H1 (cell line): ENCODE measurements around the gene ALDH3A1. TPM values are rescaled to one million over a fixed set of nuclear protein-coding genes. Genes with fewer than 3 reads are reported as not detected.

ENCODE experiments used
- CTCF ChIA-PET: fragments of 300-600 bp; sonication (Branson Sonifier 250); formaldehyde crosslinking; loops from one replicate; lab custom pipeline; 2021; ENCODE audit not compliant: partially characterized antibody; lab: Charles Lee
- POLR2A ChIA-PET: fragments of 300-600 bp; sonication (Branson Sonifier 250); formaldehyde crosslinking; loops from one replicate; lab custom pipeline; 2021; ENCODE audit warnings: inconsistent platforms; ENCODE audit not compliant: partially characterized antibody; lab: Charles Lee
- DNase-seq, 2 experiments: peaks; one replicate each; pipeline versions ENCODE4 v3.0.0 to v3.0.0-alpha.2; 2010 to 2022; ENCODE audit warnings: low spot score in 2 of 2, low read depth in 1 of 2, mixed read lengths in 1 of 2
- FAIRE-seq: peaks from 2 replicates; lab custom pipeline; 2011; peaks lifted over from hg19 to GRCh38; lab: Jason Lieb, UNC
- H2AFZ ChIP-seq: 2 replicates; pipeline ENCODE4 v1.8.1; 2012; ENCODE audit warnings: low read length, inconsistent platforms
- H2AK5ac ChIP-seq: 2 replicates; pipeline ENCODE4 v1.6.1; 2013; ENCODE audit warnings: low read depth, low read length
- H2BK120ac ChIP-seq: replicated peaks from 2 replicates; pipeline ENCODE3; 2013; ENCODE audit warnings: low read depth, low read length, inconsistent platforms
- H2BK12ac ChIP-seq: 2 replicates; pipeline ENCODE4 v1.6.1; 2013; ENCODE audit warnings: low read depth, low read length
- H2BK15ac ChIP-seq: 2 replicates; pipeline ENCODE4 v1.6.1; 2013; ENCODE audit warnings: low read length
- H2BK20ac ChIP-seq: 2 replicates; pipeline ENCODE4 v1.6.1; 2013; ENCODE audit warnings: low read length
- H2BK5ac ChIP-seq: 2 replicates; pipeline ENCODE4 v1.6.1; 2013; ENCODE audit warnings: low read depth, low read length
- H3K14ac ChIP-seq: 2 replicates; pipeline ENCODE4 v1.6.1; 2013; ENCODE audit warnings: inconsistent platforms; ENCODE audit not compliant: insufficient read length
- H3K18ac ChIP-seq: 2 replicates; pipeline ENCODE4 v1.6.1; 2013; ENCODE audit warnings: low read length; ENCODE audit errors: extremely low read depth
- H3K23ac ChIP-seq: 2 replicates; pipeline ENCODE4 v1.6.1; 2013; ENCODE audit warnings: inconsistent platforms; ENCODE audit not compliant: insufficient read length
- H3K23me2 ChIP-seq: 2 replicates; pipeline ENCODE4 v1.6.1; 2013; ENCODE audit warnings: low read depth, low read length
- H3K27ac ChIP-seq: 2 replicates; pipeline ENCODE4 v1.6.1; 2011; ENCODE audit warnings: low read depth, low read length, inconsistent platforms
- H3K27me3 ChIP-seq, 4 experiments: replicated peaks in 1 of 4; 1 replicate in 1 of 4; 2 replicates in 3 of 4; pipeline versions ENCODE4 v1.6.1 to v1.8.1; 2011 to 2013; ENCODE audit warnings: low read length in 3 of 4, mild to moderate bottlenecking in 3 of 4, inconsistent platforms in 2 of 4, mixed read lengths in 2 of 4, moderate library complexity in 1 of 4; ENCODE audit not compliant: control insufficient read depth in 3 of 4, insufficient read depth in 3 of 4; ENCODE audit errors: extremely low read depth in 1 of 4
- H3K36me3 ChIP-seq, 4 experiments: 2 replicates each; pipeline versions ENCODE4 v1.6.1 to v1.8.1; 2011 to 2013; ENCODE audit warnings: mild to moderate bottlenecking in 4 of 4, low read length in 3 of 4, moderate library complexity in 2 of 4, control low read depth in 1 of 4, inconsistent platforms in 1 of 4; ENCODE audit not compliant: insufficient read depth in 4 of 4, control insufficient read depth in 2 of 4
- H3K4ac ChIP-seq: replicated peaks from 2 replicates; pipeline ENCODE3; 2013; ENCODE audit warnings: low read length, low read depth, mixed read lengths, inconsistent platforms; ENCODE audit not compliant: insufficient read length
- H3K4me1 ChIP-seq, 4 experiments: replicated peaks in 1 of 4; 1 replicate in 1 of 4; 2 replicates in 3 of 4; pipeline versions ENCODE4 v1.6.1 to v1.8.1; 2011 to 2013; ENCODE audit warnings: low read length in 3 of 4, inconsistent platforms in 2 of 4, mixed read lengths in 1 of 4; ENCODE audit not compliant: insufficient read depth in 4 of 4, control insufficient read depth in 3 of 4
- H3K4me2 ChIP-seq, 2 experiments: 2 replicates each; pipeline versions ENCODE4 v1.6.1 to v1.8.1; 2011 to 2013; ENCODE audit warnings: low read depth in 2 of 2, low read length in 2 of 2, control low read depth in 1 of 2, inconsistent platforms in 1 of 2, mild to moderate bottlenecking in 1 of 2; ENCODE audit not compliant: insufficient read depth in 1 of 2
- H3K4me3 ChIP-seq, 4 experiments: fragments of 200-600, 300-600 bp in 1 of 4; sonication (generic), shearing (Covaris generic), sonication (Bioruptor Twin) in 1 of 4; 2 replicates each; pipeline versions ENCODE4 v1.5.1 to v1.8.1; 2011 to 2016; ENCODE audit warnings: low read length in 4 of 4, low read depth in 3 of 4, control low read depth in 2 of 4, inconsistent platforms in 2 of 4, mild to moderate bottlenecking in 2 of 4, mixed read lengths in 1 of 4, moderate library complexity in 1 of 4; ENCODE audit not compliant: insufficient read depth in 2 of 4; ENCODE audit errors: extremely low read depth in 1 of 4
- H3K56ac ChIP-seq: replicated peaks from 2 replicates; pipeline ENCODE3; 2013; ENCODE audit warnings: low read depth, mild to moderate bottlenecking, mixed read lengths, low read length, inconsistent platforms; ENCODE audit not compliant: insufficient read length
- H3K79me1 ChIP-seq: 2 replicates; pipeline ENCODE4 v1.6.1; 2013; ENCODE audit warnings: low read depth, low read length, control low read depth
- H3K79me2 ChIP-seq, 2 experiments: 2 replicates each; pipeline versions ENCODE4 v1.6.1 to v1.8.1; 2012 to 2013; ENCODE audit warnings: low read length in 2 of 2, mild to moderate bottlenecking in 2 of 2, inconsistent platforms in 1 of 2; ENCODE audit not compliant: insufficient read depth in 2 of 2, control insufficient read depth in 1 of 2
- H3K9ac ChIP-seq, 4 experiments: replicated peaks in 1 of 4; 1 replicate in 1 of 4; 2 replicates in 3 of 4; pipeline versions ENCODE4 v1.6.1 to v1.8.1; 2011 to 2013; ENCODE audit warnings: low read depth in 3 of 4, low read length in 3 of 4, control low read depth in 2 of 4, mild to moderate bottlenecking in 2 of 4, moderate library complexity in 2 of 4, inconsistent platforms in 1 of 4; ENCODE audit errors: extremely low read depth in 1 of 4
- H3K9me3 ChIP-seq, 2 experiments: 2 replicates each; pipeline versions ENCODE4 v1.6.1 to v1.8.1; 2012 to 2013; ENCODE audit warnings: mild to moderate bottlenecking in 2 of 2, moderate library complexity in 2 of 2, control low read depth in 1 of 2, inconsistent platforms in 1 of 2, low read depth in 1 of 2, low read length in 1 of 2, mixed read lengths in 1 of 2; ENCODE audit not compliant: insufficient read depth in 2 of 2
- H4K20me1 ChIP-seq, 2 experiments: replicated peaks in 1 of 2; 2 replicates each; pipeline versions ENCODE3 to v1.8.1; 2011 to 2013; ENCODE audit warnings: inconsistent platforms in 2 of 2, low read length in 2 of 2, mild to moderate bottlenecking in 1 of 2; ENCODE audit not compliant: insufficient read depth in 2 of 2, control insufficient read depth in 1 of 2
- H4K5ac ChIP-seq: 2 replicates; pipeline ENCODE4 v1.6.1; 2013; ENCODE audit warnings: low read length, low read depth, mixed read lengths, inconsistent platforms; ENCODE audit not compliant: insufficient read length
- H4K8ac ChIP-seq: 2 replicates; pipeline ENCODE4 v1.8.0; 2013; ENCODE audit warnings: mild to moderate bottlenecking, moderate library complexity, low read length, inconsistent platforms; ENCODE audit not compliant: insufficient read depth; ENCODE audit errors: extremely low read depth
- H4K91ac ChIP-seq: replicated peaks from 2 replicates; pipeline ENCODE3; 2013; ENCODE audit warnings: low read length, mixed read lengths, inconsistent platforms; ENCODE audit not compliant: insufficient read length
- CBX8 ChIP-seq: fragments of 300-800, 300-1000 bp; sonication (generic); IDR thresholded peaks from 2 replicates; pipeline ENCODE4 v1.7.1; 2016; ENCODE audit warnings: low read depth, low read length, borderline replicate concordance
- RAD21 ChIP-seq, 2 experiments: IDR thresholded peaks in 1 of 2; conservative IDR thresholded peaks in 1 of 2; 2 replicates each; pipeline ENCODE4 v1.6.1; 2011; ENCODE audit warnings: low read depth in 2 of 2, low read length in 2 of 2, improper control_type of control experiment in 1 of 2, inconsistent platforms in 1 of 2, mild to moderate bottlenecking in 1 of 2, moderate library complexity in 1 of 2
- WGBS, 2 experiments: shearing (Covaris generic) in 1 of 2; methylation state at CpG; one replicate each; pipeline versions ENCODE4 v1.1.6 to v1.1.7; 2013 to 2015; ENCODE audit warnings: low lambda C conversion rate in 2 of 2, mixed read lengths in 2 of 2, inconsistent platforms in 1 of 2, low coverage in 1 of 2, missing lambda C conversion rate in 1 of 2; ENCODE audit not compliant: insufficient replicate concordance in 2 of 2, insufficient coverage in 1 of 2, insufficient read length in 1 of 2; ENCODE audit errors: extremely low coverage in 1 of 2, missing lambda C conversion rate in 1 of 2; 5-methylcytosine and 5-hydroxymethylcytosine counted together
- polyA plus RNA-seq, 7 experiments: library from polyadenylated mRNA; depleted of rRNA in 3 of 7; stranded (reverse) in 5 of 7; unstranded in 2 of 7; fragments of >200 nt in 5 of 7; fragments of 200-250 nt in 2 of 7; gene quantifications; 1 replicate in 5 of 7; 2 replicates in 1 of 7; 4 replicates in 1 of 7; pipeline versions ENCODE4 v1.2.1 to v1.2.3, GENCODE V29; 2011 to 2013; ENCODE audit warnings: missing spikeins in 2 of 7, mixed read lengths in 2 of 7
- total RNA-seq: library from RNA; stranded (reverse); fragmentation: NEBNext Ultra II Directional; extraction: Animal tissue kit (Norgen Biotek cat#: 25700); gene quantifications from 2 replicates; pipeline ENCODE4 v1.2.1, GENCODE V29; 2021
- TF ChIP-seq, protein P1 (sequence below), 3 experiments: IDR thresholded peaks; 1 replicate in 2 of 3; 2 replicates in 1 of 3; pipeline versions ENCODE4 v1.5.1 to v1.6.1; 2011; ENCODE audit warnings: low read length in 3 of 3, mild to moderate bottlenecking in 3 of 3, inconsistent platforms in 2 of 3, low read depth in 1 of 3, moderate library complexity in 1 of 3; ENCODE audit not compliant: insufficient read depth in 1 of 3; ENCODE audit errors: control extremely low read depth in 1 of 3

The ALDH3A1 gene
- total and polyA plus RNA-seq, 2 of the 8 experiments (the other 6 are each of a cell fraction or from before 2014, with no cell fraction given): 0.37 to 1.4 TPM

DNA sequence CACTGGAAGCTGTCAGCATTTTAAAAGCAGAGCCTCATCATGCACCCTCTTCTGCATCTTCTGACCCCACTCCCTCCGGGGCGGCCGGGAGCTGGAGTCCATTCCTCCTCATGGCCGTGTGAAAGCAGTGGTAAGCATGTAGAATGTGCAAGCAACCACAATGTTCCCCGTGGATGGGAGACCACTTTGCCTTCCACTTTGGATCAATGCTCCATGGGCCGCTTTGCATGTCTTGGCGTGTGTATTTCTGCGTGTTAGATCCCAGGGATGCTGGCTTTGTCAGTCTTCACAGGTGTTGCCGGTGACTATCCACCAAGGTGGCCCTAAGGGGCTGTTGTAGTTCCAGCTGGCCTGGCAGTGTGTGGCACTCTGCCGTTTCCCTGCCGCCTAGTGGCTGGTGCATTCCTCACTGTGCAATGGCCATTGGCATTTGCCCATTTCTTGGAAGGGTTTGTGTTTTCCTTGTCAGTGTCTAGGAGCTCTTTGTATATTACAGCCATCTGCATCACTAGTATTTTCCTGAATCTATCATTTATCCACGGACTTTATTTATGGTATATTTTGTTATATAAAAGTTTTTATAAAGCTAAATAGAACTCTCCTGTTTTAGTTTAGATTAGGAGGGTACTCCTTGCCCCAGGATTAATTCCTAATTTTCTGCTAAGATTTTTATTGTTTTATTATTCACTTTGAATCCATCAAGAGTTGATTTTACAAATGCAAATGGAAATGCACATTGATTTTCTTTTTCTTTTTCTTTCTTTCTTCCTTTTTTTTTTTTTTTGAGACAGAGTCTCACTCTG is 5.8 kb upstream of the ALDH3A1 start:
- Histone ChIP-seq H4K8ac (no peak overlapping the region), H4K20me1 (no peaks in the 10 kb centered on the region), H4K91ac (no peak overlapping the region), H3K23ac (no peak overlapping the region), H2BK20ac (no peak overlapping the region), H3K18ac (no peak overlapping the region), H2BK5ac (peak overlapping the region; percentile 6; the same call in 1 of the 2 replicates), H2AK5ac (no peak overlapping the region), H3K79me1 (no peaks in the 10 kb centered on the region), H4K5ac (no peak overlapping the region), H3K23me2 (no peaks in the 10 kb centered on the region), H3K56ac (no peak overlapping the region), H3K9ac (no peak overlapping the region), H3K79me2 (no peaks in the 10 kb centered on the region), H3K4ac (no peak overlapping the region), H3K4me1 (no peaks in the 10 kb centered on the region; a peak in 2 of 7 replicates), H2BK12ac (0 out of 2 replicates have a peak overlapping the region, but pooled peaks have one; percentile 12), H2BK120ac (no peak overlapping the region), H3K36me3 (no peaks in the 10 kb centered on the region), H2BK15ac (no peak overlapping the region), H3K4me3 (no peak overlapping the region), H3K27ac (no peak overlapping the region), H3K14ac (no peak overlapping the region), H3K27me3 (no peaks in the 10 kb centered on the region), H3K9me3 (no peaks in the 10 kb centered on the region; a peak in 1 of 4 replicates), H2AFZ (no peak overlapping the region), H3K4me2 (no peak overlapping the region)
- TF ChIP-seq, protein P1, sequence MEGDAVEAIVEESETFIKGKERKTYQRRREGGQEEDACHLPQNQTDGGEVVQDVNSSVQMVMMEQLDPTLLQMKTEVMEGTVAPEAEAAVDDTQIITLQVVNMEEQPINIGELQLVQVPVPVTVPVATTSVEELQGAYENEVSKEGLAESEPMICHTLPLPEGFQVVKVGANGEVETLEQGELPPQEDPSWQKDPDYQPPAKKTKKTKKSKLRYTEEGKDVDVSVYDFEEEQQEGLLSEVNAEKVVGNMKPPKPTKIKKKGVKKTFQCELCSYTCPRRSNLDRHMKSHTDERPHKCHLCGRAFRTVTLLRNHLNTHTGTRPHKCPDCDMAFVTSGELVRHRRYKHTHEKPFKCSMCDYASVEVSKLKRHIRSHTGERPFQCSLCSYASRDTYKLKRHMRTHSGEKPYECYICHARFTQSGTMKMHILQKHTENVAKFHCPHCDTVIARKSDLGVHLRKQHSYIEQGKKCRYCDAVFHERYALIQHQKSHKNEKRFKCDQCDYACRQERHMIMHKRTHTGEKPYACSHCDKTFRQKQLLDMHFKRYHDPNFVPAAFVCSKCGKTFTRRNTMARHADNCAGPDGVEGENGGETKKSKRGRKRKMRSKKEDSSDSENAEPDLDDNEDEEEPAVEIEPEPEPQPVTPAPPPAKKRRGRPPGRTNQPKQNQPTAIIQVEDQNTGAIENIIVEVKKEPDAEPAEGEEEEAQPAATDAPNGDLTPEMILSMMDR (IDR thresholded peaks at IDR 0.05; ENCODE audit: control extremely low read depth in 1 of 3, insufficient read depth in 1 of 3, low read depth in 1 of 3, low read length in 3 of 3): peak; percentile 44 to 79 (median 61); a peak in 3 of 4 replicates
- TF ChIP-seq CBX8 (no peak), RAD21 (IDR thresholded peaks at IDR 0.05 in 1 of 2, conservative IDR thresholded peaks at IDR 0.05 in 1 of 2; ENCODE audit: low read depth in 2 of 2, low read length in 2 of 2) (peak; percentile 36 to 50)
- POLR2A ChIA-PET: no interaction called here
- CTCF ChIA-PET: interaction anchor here (0.6 to 4.1 kb wide), 15 partner anchors 9 to 353 kb away, joined by 3 to 36 read pairs (median 4); no protein-coding TSS in a partner anchor
- WGBS, 2 experiments: 87% methylated on average over 12 of the region's 12 CpGs; no CpG with 5 or more reads in 1 of the 2 experiments
- FAIRE-seq (no peak), DNase-seq (no peak)
